COLO668 (cell line): Measurements from ENCODE around the gene CACNA1F.

Source experiments
- DNase-seq: peaks from one replicate; lab custom pipeline; 2025; ENCODE audit not compliant: unreplicated experiment; lab: John Stamatoyannopoulos, UW

The CACNA1F gene

DNA sequence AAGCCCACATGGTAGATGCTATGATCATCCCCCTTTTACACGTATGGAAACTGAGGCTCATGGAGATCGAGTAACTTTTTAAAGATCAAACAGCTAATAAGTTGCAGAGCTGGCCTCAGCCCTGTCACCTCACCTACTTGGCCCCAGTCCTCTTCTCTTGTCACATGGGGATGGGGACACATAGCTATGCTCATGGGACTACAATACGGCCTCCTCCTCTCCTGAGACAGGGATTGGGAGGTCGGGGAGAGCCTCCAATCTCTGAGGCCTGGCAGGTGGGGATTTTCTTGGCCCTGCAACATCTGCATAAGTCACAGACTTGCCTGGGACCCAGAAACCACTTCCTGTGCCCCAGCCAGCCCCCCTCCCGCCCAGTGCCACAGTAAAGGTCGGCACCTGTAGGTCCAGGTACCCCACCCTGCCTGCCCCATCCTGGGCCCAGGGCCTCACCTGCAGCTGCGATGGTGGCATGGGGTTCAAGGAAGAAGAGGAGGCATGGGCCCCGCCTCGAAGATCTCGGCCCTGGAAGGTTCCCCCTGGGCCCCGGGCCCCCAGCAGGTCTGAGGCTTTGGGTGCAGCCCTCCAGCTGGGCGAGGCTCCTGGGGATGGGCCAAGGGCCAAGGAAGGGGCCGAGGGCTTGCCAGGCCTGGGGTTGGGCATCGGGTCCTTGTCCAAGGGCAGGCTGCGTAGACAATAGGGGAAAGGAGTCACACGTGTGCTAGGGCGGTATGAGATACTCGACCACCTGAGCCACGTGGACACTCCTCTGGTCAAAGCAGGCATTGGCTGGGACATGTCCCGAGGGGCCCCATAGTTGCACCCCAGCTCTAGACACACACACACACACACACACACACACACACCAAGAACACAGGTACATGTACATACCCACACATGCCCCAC, 25.0 kb upstream of the CACNA1F start:
- DNase-seq = no peak

GRCh38 chrX:49257074-49257790, 24.1 kb upstream of the CACNA1F start:
- no peak for DNase-seq

DNA sequence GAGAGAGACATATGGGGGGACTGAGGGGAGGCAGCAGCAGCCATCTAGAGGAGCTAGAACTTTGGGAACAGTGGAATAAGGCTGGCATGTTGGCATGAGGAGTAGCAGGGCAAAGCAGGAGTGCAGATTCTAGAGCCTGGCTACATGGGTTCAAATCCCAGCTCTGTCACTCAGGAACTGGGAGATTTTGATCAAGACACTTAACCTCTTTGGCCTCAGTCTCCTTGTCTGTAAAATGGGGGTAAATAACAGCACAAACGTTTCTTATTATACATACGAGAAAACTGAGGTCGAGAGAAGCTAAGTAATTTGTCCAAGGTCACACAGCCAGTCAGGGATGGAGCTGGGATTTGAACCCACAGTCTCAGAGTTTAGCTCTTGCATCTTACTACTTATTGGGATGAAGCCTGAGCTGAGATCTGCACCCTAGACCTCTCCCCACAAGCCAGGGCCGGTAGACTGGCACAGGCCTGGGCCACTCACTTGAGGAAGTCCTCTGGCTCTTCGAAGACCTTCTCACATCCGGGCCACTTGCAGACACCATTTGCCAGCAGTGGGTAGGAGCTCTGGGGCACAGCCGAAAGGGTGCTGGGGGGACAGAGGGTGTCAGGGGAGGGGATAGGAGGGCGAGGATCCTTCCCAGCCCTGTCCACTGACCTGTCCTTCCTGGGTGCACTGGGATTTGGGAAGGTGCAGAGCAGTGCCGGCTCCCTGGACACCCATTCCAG, 23.3 kb upstream of the CACNA1F start:
- DNase-seq = no peak

DNA sequence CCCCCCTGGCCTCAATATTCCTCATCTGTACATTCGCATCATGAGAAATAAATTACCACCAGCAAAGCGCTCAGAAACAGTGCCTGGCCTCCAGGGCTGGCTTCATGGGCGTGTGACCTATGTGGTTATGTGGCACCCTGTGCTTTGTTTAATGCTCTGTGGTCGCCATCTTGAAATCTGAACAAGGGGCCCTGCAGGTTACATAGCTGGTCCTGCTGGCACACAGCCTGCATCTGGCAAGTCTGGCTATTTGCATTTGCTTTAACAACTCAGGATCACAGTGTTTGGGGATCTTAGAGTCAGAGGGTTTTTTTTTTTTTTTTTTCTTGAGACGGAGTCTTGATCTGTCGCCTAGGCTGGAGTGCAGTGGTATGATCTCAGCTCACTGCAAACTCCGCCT, 21.5 kb upstream of the CACNA1F start:
- DNase-seq = no peak

DNA sequence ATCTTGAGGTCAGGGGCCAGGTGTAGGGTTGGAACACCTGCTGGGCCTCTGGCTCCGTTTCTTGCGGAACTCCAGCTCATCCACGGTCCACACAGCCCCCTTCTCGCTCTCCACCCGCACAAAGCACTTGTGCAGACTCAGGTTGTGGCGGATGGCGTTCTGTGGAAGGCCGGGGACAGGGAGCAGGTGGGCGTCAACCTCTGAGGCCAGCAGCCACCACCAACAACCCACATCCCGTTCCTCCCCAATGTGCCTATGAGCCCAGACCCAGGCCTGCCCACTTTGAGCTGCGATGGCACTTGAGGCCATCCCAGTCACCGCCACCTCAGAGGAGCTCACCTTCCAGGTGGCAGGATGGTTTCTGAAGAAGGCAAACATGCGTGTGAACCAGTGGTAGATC, 18.2 kb upstream of the CACNA1F start:
- no peak for DNase-seq

DNA sequence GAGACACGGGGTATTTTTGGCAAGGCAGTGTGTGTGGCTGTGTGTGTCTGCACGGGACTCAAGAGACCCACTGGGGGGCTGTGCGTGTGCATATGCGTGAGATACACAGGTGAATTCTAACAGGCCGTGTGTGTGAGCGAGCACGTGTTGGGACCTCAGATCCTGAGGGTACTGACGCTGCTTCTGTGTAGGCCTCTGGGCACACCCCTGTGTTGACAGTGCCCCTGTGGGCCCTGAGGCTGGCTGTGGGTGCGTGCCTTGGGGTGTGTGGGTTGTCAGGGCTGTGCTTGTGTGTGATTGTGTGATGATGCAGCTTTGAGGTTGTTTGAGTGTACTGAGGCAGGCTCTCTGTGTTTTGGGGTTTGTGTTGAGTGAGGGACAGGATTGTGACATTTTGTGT, 17.4 kb upstream of the CACNA1F start:
- no peak for DNase-seq

DNA sequence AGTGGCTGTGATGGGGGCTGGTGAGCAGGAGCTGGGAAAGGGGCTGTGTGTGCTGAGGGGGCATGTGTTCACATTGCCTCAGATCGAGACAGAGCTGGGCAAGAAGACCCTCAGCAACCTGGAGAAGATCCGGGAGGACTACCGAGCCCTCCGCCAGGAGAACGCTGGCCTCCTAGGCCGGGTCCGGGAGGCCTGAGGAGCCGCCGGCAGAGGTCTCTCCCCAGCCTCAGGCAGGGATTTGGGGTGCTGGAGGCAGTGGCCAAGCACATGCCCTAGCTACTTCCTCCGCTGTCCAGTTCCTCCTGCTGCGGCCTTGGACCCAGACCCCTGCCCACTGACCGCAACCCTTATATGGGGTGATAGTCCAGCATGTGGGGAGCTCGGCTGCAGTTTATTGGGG, 16.9 kb upstream of the CACNA1F start:
- DNase-seq = no peak

GRCh38 chrX:49249616-49250015, 16.5 kb upstream of the CACNA1F start:
- no peak for DNase-seq

DNA sequence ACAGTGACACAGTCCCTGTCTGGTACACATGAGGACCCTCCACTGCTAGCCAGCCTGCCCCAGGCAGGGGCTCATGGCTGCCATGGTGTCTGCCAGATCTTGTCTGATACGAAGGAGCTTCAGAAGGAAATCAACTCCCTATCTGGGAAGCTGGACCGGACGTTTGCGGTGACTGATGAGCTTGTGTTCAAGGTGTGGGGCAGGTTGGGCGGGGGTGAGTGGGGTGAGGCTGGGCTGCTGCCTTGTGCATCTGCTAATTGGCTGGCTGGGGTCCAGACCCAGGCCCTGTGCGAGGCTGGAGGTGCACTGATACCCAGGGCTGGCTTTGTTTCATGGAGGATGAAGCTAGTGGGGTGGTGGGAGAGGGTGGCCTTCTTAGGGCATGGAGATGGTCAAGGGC, 15.9 kb upstream of the CACNA1F start:
- DNase-seq = no peak

DNA sequence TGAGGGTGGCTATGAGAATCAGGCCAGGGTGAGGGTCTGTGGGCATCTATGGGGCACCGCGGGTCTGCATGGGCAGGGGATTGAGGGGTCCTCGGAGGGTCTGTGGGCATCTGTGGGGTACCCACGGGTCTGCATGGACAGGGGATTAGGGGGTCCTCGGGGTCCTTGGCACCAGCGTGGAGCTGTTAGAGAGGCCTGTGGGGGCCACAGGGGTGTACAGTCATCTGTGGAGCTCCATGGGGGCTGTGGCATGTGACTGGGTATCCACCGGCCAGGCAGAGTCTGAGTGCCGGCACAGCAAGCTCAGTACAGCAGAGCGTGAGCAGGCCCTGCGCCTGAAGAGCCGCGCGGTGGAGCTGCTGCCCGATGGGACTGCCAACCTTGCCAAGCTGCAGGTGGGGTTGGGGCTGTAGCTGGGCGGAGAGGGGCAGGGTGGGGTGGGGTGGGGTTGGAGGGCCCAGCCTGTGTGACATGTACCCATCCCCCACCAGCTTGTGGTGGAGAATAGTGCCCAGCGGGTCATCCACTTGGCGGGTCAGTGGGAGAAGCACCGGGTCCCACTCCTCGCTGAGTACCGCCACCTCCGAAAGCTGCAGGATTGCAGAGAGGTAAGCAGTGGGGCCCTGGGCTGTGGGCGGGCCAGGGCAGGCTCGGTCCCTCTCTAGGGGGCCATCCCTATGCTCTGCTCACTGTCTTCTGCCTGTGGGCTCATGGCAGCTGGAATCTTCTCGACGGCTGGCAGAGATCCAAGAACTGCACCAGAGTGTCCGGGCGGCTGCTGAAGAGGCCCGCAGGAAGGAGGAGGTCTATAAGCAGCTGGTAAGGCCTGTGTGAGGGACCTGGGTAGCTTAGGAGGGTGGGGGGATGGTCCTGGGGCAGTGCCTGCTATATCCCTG, 15.0 kb upstream of the CACNA1F start:
- no peak for DNase-seq

DNA sequence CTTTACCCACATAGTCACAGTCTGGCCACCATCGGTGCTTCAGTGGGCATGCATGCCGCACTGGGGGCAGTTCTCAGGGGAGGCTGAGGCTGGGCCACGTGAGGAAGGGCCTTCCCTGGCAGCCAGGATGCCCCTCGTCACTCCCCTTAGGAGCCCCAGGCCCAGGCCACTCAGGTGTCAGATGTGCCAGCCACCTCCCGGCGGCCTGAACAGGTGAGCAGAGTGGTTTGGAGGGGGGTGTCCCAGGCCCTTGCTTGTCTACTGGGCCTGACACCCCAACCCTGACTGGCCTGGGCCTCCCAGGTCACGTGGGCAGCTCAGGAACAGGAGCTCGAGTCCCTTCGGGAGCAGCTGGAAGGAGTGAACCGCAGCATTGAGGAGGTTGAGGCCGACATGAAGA, 14.2 kb upstream of the CACNA1F start:
- DNase-seq = no peak

GRCh38 chrX:49246541-49246940, 13.4 kb upstream of the CACNA1F start:
- no peak for DNase-seq

DNA sequence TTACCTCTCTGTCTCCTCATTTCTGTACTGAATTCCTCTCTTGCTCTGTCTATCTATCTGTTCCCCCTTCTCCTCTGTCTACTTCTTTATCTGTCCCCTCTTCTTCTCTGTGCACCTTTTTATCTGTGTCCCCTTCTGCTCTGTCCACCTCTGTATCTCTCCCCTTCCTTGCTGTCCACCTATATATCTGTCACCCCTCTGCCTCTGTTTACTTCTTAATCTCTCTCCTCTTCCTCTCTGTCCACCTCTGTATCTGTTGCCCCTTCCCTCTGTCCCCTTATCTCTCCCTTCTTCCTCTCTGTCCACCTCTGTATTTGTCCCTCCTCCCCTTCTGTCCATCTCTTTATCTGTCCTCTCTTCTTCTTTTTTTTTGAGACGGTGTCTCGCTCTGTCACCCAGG, 11.1 kb upstream of the CACNA1F start:
- DNase-seq = no peak

GRCh38 chrX:49243166-49243565, 10.0 kb upstream of the CACNA1F start:
- DNase-seq = no peak

- DNase-seq = no peak
Observed at GRCh38 chrX:49242545-49243066, 9.5 kb upstream of the CACNA1F start.

GRCh38 chrX:49238735-49239134, 5.6 kb upstream of the CACNA1F start:
- DNase-seq = no peak

GRCh38 chrX:49237060-49237459, 3.9 kb upstream of the CACNA1F start:
- no peak for DNase-seq

GRCh38 chrX:49233887-49234555, 881 bp upstream of the CACNA1F start:
- DNase-seq = no peak

GRCh38 chrX:49232525-49232924, 615 bp downstream of the CACNA1F start:
- DNase-seq = no peak
